ENCODE measurements around the gene PNRC1. TPM values are rescaled to one million over a fixed set of nuclear protein-coding genes. Genes with fewer than 3 reads are reported as not detected.
A peak's percentile ranks its signal among the peaks of the same experiment; 100 is the strongest.
"Not testable (repeated sequence)": the region's sequence is repeated elsewhere in the genome, so short reads cannot be mapped to it uniquely, and the experiment has no call there.

PNRC1 gene
- total RNA-seq, 1 experiment from 2014 or later, result 9.3 TPM

DNA sequence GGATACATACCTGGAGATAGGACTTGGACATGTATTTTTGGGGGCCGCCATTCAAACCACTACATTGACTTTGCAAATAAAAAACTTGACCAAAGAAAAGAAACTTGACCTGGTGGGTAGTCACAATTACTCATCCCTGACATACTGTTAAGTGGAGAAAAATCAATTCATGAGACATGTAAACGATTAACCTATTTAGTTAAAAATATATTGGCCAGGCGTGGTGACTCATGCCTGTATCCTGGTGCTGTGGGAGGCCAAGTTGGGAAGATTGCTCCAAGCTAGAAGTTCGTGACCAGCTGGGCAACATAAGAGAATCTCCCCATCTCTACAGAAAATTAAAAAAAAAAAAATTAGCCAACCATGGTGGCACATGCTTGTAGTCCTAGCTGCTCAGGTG, 39.8 kb downstream of the PNRC1 start:
- Histone ChIP-seq H3K4me2 (ENCODE audit: low read length) (no peak overlapping the region), H2AFZ (ENCODE audit: low read length) (no peak overlapping the region), H3K9me3 (ENCODE audit: low read length) (no peaks in the 10 kb centered on the region), H3K27ac (ENCODE audit: low read length) (no peak overlapping the region), H3K79me2 (ENCODE audit: low read length) (no peaks in the 10 kb centered on the region), H3K9me2 (replicated peaks; ENCODE audit: low read length) (no peaks in the 10 kb centered on the region), H3K27me3 (ENCODE audit: low read length) (no peaks in the 10 kb centered on the region), H3K4me1 (ENCODE audit: insufficient read depth, low read length) (peaks cover 9% of the 10 kb centered on the region; the same call in 1 of the 2 replicates), H4K20me1 (ENCODE audit: low read length) (no peaks in the 10 kb centered on the region), H3K9ac (ENCODE audit: low read length) (no peak overlapping the region), H3F3A (ENCODE audit: low read length, unreplicated experiment) (no peaks in the 10 kb centered on the region), H3K4me3 (ENCODE audit: low read length) (no peak overlapping the region), H3K36me3 (ENCODE audit: low read depth, low read length) (no peaks in the 10 kb centered on the region; the same call in 1 of the 2 replicates)
- ChIA-PET CTCF (no interaction called here), POLR2A (ENCODE audit: unreplicated experiment) (no interaction called here)
- DNase-seq (peak; percentile 66), ATAC-seq (peak; percentile 54)
- TF ChIP-seq EZH2 (IDR thresholded peaks at IDR 0.05; ENCODE audit: low read length, unreplicated experiment), result no peak
- TF ChIP-seq, protein P1, sequence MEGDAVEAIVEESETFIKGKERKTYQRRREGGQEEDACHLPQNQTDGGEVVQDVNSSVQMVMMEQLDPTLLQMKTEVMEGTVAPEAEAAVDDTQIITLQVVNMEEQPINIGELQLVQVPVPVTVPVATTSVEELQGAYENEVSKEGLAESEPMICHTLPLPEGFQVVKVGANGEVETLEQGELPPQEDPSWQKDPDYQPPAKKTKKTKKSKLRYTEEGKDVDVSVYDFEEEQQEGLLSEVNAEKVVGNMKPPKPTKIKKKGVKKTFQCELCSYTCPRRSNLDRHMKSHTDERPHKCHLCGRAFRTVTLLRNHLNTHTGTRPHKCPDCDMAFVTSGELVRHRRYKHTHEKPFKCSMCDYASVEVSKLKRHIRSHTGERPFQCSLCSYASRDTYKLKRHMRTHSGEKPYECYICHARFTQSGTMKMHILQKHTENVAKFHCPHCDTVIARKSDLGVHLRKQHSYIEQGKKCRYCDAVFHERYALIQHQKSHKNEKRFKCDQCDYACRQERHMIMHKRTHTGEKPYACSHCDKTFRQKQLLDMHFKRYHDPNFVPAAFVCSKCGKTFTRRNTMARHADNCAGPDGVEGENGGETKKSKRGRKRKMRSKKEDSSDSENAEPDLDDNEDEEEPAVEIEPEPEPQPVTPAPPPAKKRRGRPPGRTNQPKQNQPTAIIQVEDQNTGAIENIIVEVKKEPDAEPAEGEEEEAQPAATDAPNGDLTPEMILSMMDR (conservative IDR thresholded peaks at IDR 0.05; ENCODE audit: low read depth, low read length), result no peak
- no peak for TF ChIP-seq EZH2phosphoT487 (IDR thresholded peaks at IDR 0.05; ENCODE audit: borderline replicate concordance, low read length)
- intact Hi-C loops (cut with micrococcal nuclease), result no loop called here
- no TSS peak for BruUV-seq (replicated peaks)

DNA sequence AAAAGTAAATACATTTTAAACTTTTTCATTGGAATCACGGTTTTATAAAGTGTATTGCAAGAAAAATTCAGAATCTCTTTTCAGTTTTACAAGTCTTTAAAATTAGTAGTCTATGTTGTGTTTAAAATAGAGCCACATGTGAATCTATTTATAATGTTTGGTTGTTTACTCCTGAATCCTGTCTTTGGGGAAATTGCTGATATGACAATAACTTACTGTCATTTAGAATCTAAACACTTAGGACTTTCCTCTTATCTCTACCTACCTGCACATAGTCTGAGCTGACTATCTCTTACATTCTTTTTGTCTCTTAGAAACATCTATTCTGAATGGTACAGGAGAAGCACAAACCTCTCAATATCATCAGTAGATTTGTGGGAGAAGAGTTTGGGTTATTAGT, 41.4 kb downstream of the PNRC1 start:
- POLR2A ChIA-PET (ENCODE audit: unreplicated experiment), result no interaction called here
- no peaks in the 10 kb centered on the region for H4K20me1 ChIP-seq (ENCODE audit: low read length)
- H3K9me3 ChIP-seq (ENCODE audit: low read length), result no peaks in the 10 kb centered on the region
- no peaks in the 10 kb centered on the region for H3K27me3 ChIP-seq (ENCODE audit: low read length)
- H3K79me2 ChIP-seq (ENCODE audit: low read length), result no peaks in the 10 kb centered on the region
- BruUV-seq (replicated peaks), result no TSS peak
- TF ChIP-seq, protein P1 (conservative IDR thresholded peaks at IDR 0.05; ENCODE audit: low read depth, low read length), result no peak
- TF ChIP-seq EZH2 (IDR thresholded peaks at IDR 0.05; ENCODE audit: low read length, unreplicated experiment) (no peak), EZH2phosphoT487 (IDR thresholded peaks at IDR 0.05; ENCODE audit: borderline replicate concordance, low read length) (no peak)
- H3K4me3 ChIP-seq (ENCODE audit: low read length), result no peak overlapping the region
- H2AFZ ChIP-seq (ENCODE audit: low read length), result no peak overlapping the region
- DNase-seq (no peak), ATAC-seq (no peak)
- no peaks in the 10 kb centered on the region for H3F3A ChIP-seq (ENCODE audit: low read length, unreplicated experiment)
- CTCF ChIA-PET, result interaction anchor here (1.5 kb wide), 1 partner anchor 121 kb away, joined by 9 read pairs; no protein-coding TSS in a partner anchor
- peaks cover 7% of the 10 kb centered on the region; the same call in 1 of the 2 replicates for H3K4me1 ChIP-seq (ENCODE audit: insufficient read depth, low read length)
- no peaks in the 10 kb centered on the region for H3K9me2 ChIP-seq (replicated peaks; ENCODE audit: low read length)
- intact Hi-C loops (cut with micrococcal nuclease), result loop anchor here (1.0 kb wide), 3 partner anchors 120 to 247 kb away; no protein-coding TSS in a partner anchor
- no peak overlapping the region for H3K9ac ChIP-seq (ENCODE audit: low read length)
- no peaks in the 10 kb centered on the region; the same call in 1 of the 2 replicates for H3K36me3 ChIP-seq (ENCODE audit: low read depth, low read length)
- H3K4me2 ChIP-seq (ENCODE audit: low read length), result no peak overlapping the region
- no peak overlapping the region for H3K27ac ChIP-seq (ENCODE audit: low read length)

DNA sequence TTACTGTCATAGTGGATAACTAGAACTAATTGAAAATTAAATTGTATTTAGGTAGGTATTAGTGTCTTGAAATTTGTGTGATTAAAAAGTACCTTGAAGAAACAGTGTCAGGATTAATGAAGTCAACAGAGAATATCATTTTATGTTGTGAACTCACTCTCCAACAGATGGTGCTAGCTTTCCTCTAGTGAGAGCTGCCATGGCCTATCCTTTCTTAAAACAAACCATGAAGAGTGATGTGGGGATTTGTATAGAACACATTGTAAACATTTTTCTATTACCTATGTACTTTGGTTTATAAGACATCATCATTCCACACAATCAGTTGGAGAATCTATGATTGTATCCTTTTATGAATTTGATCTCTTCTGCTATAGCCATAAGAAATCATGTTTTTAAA, 42.1 kb downstream of the PNRC1 start:
- DNase-seq, result peak; percentile 54
- Histone ChIP-seq H2AFZ (ENCODE audit: low read length) (no peak overlapping the region), H3K4me3 (ENCODE audit: low read length) (no peak overlapping the region), H4K20me1 (ENCODE audit: low read length) (no peaks in the 10 kb centered on the region), H3K27ac (ENCODE audit: low read length) (no peak overlapping the region), H3K4me1 (ENCODE audit: insufficient read depth, low read length) (peaks cover 4% of the 10 kb centered on the region; the same call in 1 of the 2 replicates), H3K79me2 (ENCODE audit: low read length) (no peaks in the 10 kb centered on the region), H3K9me3 (ENCODE audit: low read length) (no peaks in the 10 kb centered on the region), H3F3A (ENCODE audit: low read length, unreplicated experiment) (no peaks in the 10 kb centered on the region), H3K9me2 (replicated peaks; ENCODE audit: low read length) (no peaks in the 10 kb centered on the region), H3K4me2 (ENCODE audit: low read length) (no peak overlapping the region), H3K36me3 (ENCODE audit: low read depth, low read length) (no peaks in the 10 kb centered on the region; the same call in 1 of the 2 replicates), H3K9ac (ENCODE audit: low read length) (no peak overlapping the region), H3K27me3 (ENCODE audit: low read length) (no peaks in the 10 kb centered on the region)
- BruUV-seq (replicated peaks), result no TSS peak
- peak; percentile 65 for ATAC-seq
- no peak for TF ChIP-seq EZH2phosphoT487 (IDR thresholded peaks at IDR 0.05; ENCODE audit: borderline replicate concordance, low read length)
- TF ChIP-seq, protein P1 (conservative IDR thresholded peaks at IDR 0.05; ENCODE audit: low read depth, low read length), result peak; percentile 71
- CTCF ChIA-PET, result interaction anchor here (0.5 to 1.5 kb wide), 2 partner anchors 43 to 120 kb away, joined by 3 to 9 read pairs; no protein-coding TSS in a partner anchor
- intact Hi-C loops (cut with micrococcal nuclease), result loop anchor here (1.0 kb wide), 3 partner anchors 120 to 247 kb away; no protein-coding TSS in a partner anchor
- POLR2A ChIA-PET (ENCODE audit: unreplicated experiment), result no interaction called here

DNA sequence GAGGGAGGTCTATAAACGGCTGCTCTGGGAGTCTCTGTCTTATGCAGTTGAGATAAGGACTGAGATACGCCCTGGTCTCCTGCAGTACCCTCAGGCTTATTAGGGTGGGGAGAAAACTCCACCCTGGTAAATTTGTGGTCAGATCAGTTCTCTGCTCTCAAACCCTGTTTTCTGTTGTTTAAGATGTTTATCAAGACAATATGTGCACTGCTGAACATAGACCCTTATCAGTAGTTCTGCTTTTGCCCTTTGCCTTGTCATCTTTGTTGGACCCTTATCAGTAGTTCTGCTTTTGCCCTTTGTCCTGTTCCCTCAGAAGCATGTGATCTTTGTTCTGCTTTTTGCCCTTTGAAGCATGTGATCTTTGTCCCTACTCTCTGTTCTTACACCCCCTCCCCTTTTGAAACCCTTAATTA, 47.7 kb downstream of the PNRC1 start:
- CTCF ChIA-PET, result not testable (repeated sequence)

More for the DNA sequence above, 47.7 kb downstream of the PNRC1 start:
- H3K4me2 ChIP-seq (ENCODE audit: low read length); intact Hi-C loops (cut with micrococcal nuclease); H3F3A ChIP-seq (ENCODE audit: low read length, unreplicated experiment); H3K9ac ChIP-seq (ENCODE audit: low read length); H3K9me3 ChIP-seq (ENCODE audit: low read length); POLR2A ChIA-PET (ENCODE audit: unreplicated experiment); H3K27me3 ChIP-seq (ENCODE audit: low read length); H2AFZ ChIP-seq (ENCODE audit: low read length); ATAC-seq; H3K4me3 ChIP-seq (ENCODE audit: low read length); H3K4me1 ChIP-seq (ENCODE audit: insufficient read depth, low read length); H3K79me2 ChIP-seq (ENCODE audit: low read length); DNase-seq; H3K36me3 ChIP-seq (ENCODE audit: low read depth, low read length); BruUV-seq (replicated peaks); H3K9me2 ChIP-seq (replicated peaks; ENCODE audit: low read length); H4K20me1 ChIP-seq (ENCODE audit: low read length); H3K27ac ChIP-seq (ENCODE audit: low read length): not testable (repeated sequence)

All from PC-3 (cell line).